Measurements from ENCODE around the gene TMEM117.

DNA sequence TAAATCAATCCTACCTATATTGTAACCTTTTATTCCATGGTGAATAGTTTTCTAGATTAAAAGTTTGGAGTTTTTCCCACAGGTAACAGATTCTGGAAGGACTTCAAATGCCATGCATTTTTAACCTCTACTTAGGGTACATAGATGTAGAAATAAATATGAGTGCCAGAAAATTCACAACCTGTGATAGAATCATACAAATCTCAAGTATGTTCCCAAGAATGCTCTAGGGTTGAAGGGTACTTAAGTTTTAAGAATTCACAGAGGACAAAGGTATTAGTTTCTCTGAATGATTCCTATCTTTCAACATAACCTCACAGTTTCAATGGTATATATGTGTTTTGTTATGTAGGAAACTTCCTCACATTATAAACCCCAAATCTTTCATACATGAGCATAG lies 511.3 kb downstream of the TMEM117 start:
- no peak for TF ChIP-seq POLR2A (IDR thresholded peaks at IDR 0.05; ENCODE audit: low read length)
- no peak for TF ChIP-seq GATA1 (IDR thresholded peaks at IDR 0.05; ENCODE audit: low read depth, low read length)
